Liver (tissue), 9 donors: Measurements from ENCODE around the gene DNTTIP2. TPM values are rescaled to one million over a fixed set of nuclear protein-coding genes. Genes with fewer than 3 reads are reported as not detected.

Experiments
- DNase-seq: peaks from one replicate; pipeline ENCODE4 v3.0.0-alpha.2; 2017; ENCODE audit warnings: low spot score
- H3K27ac ChIP-seq, 2 donors: one replicate each; pipeline ENCODE4 v1.7.0; 2013; ENCODE audit warnings: inconsistent platforms in 2 of 2, low read length in 2 of 2, control low read depth in 1 of 2, low read depth in 1 of 2, mild to moderate bottlenecking in 1 of 2
- H3K27me3 ChIP-seq, 4 donors: one replicate each; pipeline versions ENCODE4 v1.6.1 to v1.7.0; 2013; ENCODE audit warnings: low read length in 3 of 4, inconsistent platforms in 1 of 4, mild to moderate bottlenecking in 1 of 4, moderate library complexity in 1 of 4; ENCODE audit not compliant: control insufficient read depth in 4 of 4, insufficient read depth in 4 of 4
- H3K36me3 ChIP-seq, 4 donors: one replicate each; pipeline versions ENCODE4 v1.6.1 to v1.7.0; 2013; ENCODE audit warnings: low read length in 3 of 4, mild to moderate bottlenecking in 3 of 4, low read depth in 1 of 4, moderate library complexity in 1 of 4; ENCODE audit not compliant: control insufficient read depth in 4 of 4, insufficient read depth in 3 of 4
- H3K4me1 ChIP-seq, 4 donors: one replicate each; pipeline versions ENCODE4 v1.6.1 to v1.7.0; 2013; ENCODE audit warnings: low read length in 3 of 4, mild to moderate bottlenecking in 3 of 4, moderate library complexity in 1 of 4; ENCODE audit not compliant: control insufficient read depth in 4 of 4, insufficient read depth in 4 of 4
- H3K4me3 ChIP-seq, 3 donors: one replicate each; pipeline versions ENCODE4 v1.6.1 to v1.7.0; 2013; ENCODE audit warnings: low read length in 3 of 3, control low read depth in 1 of 3, low read depth in 1 of 3, mild to moderate bottlenecking in 1 of 3
- H3K9ac ChIP-seq, 2 donors: one replicate each; pipeline ENCODE4 v1.7.0; 2013; ENCODE audit warnings: low read length in 2 of 2, mild to moderate bottlenecking in 2 of 2, moderate library complexity in 2 of 2, control low read depth in 1 of 2, low read depth in 1 of 2
- H3K9me3 ChIP-seq, 4 donors: one replicate each; pipeline versions ENCODE4 v1.6.1 to v1.7.0; 2013; ENCODE audit warnings: low read length in 3 of 4; ENCODE audit not compliant: control insufficient read depth in 4 of 4
- ATF3 ChIP-seq: IDR thresholded peaks from 2 replicates; pipeline ENCODE4 v1.6.1; 2016; ENCODE audit warnings: antibody characterized with exemption
- CTCF ChIP-seq: fragments of 150-350 bp; IDR thresholded peaks from 2 replicates; pipeline ENCODE4 v1.5.1; 2017; ENCODE audit warnings: improper control_type of control experiment, low read depth, low read length; ENCODE audit not compliant: missing input control
- EGR1 ChIP-seq, 2 donors: IDR thresholded peaks; 2 replicates each; pipeline ENCODE4 v1.6.1; 2016 to 2018; ENCODE audit warnings: antibody characterized with exemption in 2 of 2, low read depth in 2 of 2
- FOXA1 ChIP-seq: IDR thresholded peaks from 2 replicates; pipeline ENCODE4 v1.6.1; 2016; ENCODE audit warnings: antibody characterized with exemption
- FOXA2 ChIP-seq: IDR thresholded peaks from 2 replicates; pipeline ENCODE4 v1.6.1; 2016; ENCODE audit warnings: antibody characterized with exemption
- GABPA ChIP-seq, 2 donors: IDR thresholded peaks in 1 of 2; conservative IDR thresholded peaks in 1 of 2; 2 replicates each; pipeline ENCODE4 v1.6.1; 2016; ENCODE audit warnings: antibody characterized with exemption in 2 of 2, mild to moderate bottlenecking in 1 of 2, moderate library complexity in 1 of 2
- HNF4A ChIP-seq, 2 donors: conservative IDR thresholded peaks; 2 replicates each; pipeline ENCODE4 v1.6.1; 2016; ENCODE audit warnings: antibody characterized with exemption in 2 of 2, mild to moderate bottlenecking in 2 of 2
- HNF4G ChIP-seq: IDR thresholded peaks from 2 replicates; pipeline ENCODE4 v1.6.1; 2016; ENCODE audit warnings: antibody characterized with exemption
- JUND ChIP-seq, 2 donors: IDR thresholded peaks; 2 replicates each; pipeline ENCODE4 v1.6.1; 2016; ENCODE audit warnings: antibody characterized with exemption in 2 of 2
- NR2F2 ChIP-seq: IDR thresholded peaks from 2 replicates; pipeline ENCODE4 v1.6.1; 2016; ENCODE audit warnings: antibody characterized with exemption
- RAD21 ChIP-seq, 2 donors: IDR thresholded peaks; 2 replicates each; pipeline ENCODE4 v1.6.1; 2016; ENCODE audit warnings: antibody characterized with exemption in 2 of 2, mild to moderate bottlenecking in 2 of 2
- REST ChIP-seq: IDR thresholded peaks from 2 replicates; pipeline ENCODE4 v1.6.1; 2016; ENCODE audit warnings: antibody characterized with exemption, mild to moderate bottlenecking
- RXRA ChIP-seq, 2 donors: IDR thresholded peaks; 2 replicates each; pipeline ENCODE4 v1.6.1; 2017 to 2018; ENCODE audit warnings: antibody characterized with exemption in 2 of 2, mild to moderate bottlenecking in 1 of 2
- SP1 ChIP-seq: IDR thresholded peaks from 2 replicates; pipeline ENCODE4 v1.6.1; 2018; ENCODE audit warnings: antibody characterized with exemption, mild to moderate bottlenecking
- TAF1 ChIP-seq: conservative IDR thresholded peaks from 2 replicates; pipeline ENCODE4 v1.6.1; 2016; ENCODE audit warnings: antibody characterized with exemption, mild to moderate bottlenecking
- YY1 ChIP-seq: IDR thresholded peaks from 2 replicates; pipeline ENCODE4 v1.6.1; 2016; ENCODE audit warnings: antibody characterized with exemption, mild to moderate bottlenecking
- ZBTB33 ChIP-seq: IDR thresholded peaks from 2 replicates; pipeline ENCODE4 v1.6.1; 2016; ENCODE audit warnings: antibody characterized with exemption
- WGBS: extraction: QIAGEN DNeasy Blood & Tissue Kit; methylation state at CpG from one replicate; pipeline ENCODE4 v1.1.7; 2013; 5-methylcytosine and 5-hydroxymethylcytosine counted together
- polyA plus RNA-seq, 2 donors: library from polyadenylated mRNA; stranded (reverse) in 1 of 2; unstranded in 1 of 2; fragments of 200-250 nt in 1 of 2; fragments of >200 nt in 1 of 2; fragmentation: Nextera tagmentation in 1 of 2; extraction: Ambion mirVana in 1 of 2; gene quantifications; one replicate each; pipeline versions ENCODE4 v1.2.1 to v1.2.3, GENCODE V29; 2013 to 2015
- total RNA-seq, 2 donors: library from RNA; depleted of rRNA; stranded (reverse); fragments of >200 nt; gene quantifications; one replicate each; pipeline ENCODE4 v1.2.3, GENCODE V29; 2014
- TF ChIP-seq, protein P1 (sequence below): IDR thresholded peaks from 2 replicates; pipeline ENCODE4 v1.6.1; 2016; ENCODE audit warnings: antibody characterized with exemption
- donor health status: healthy.
- donor health status: healthy.
- donor health status: healthy.
- donor health status: healthy.
- donor health status: healthy.

DNTTIP2 gene
- total and polyA plus RNA-seq, 4 donors, result 10.9 to 19.7 (median 13.4) TPM

- TF ChIP-seq ZBTB33, result peak; percentile 40
- peak; percentile 72 for TF ChIP-seq YY1
- no peak for TF ChIP-seq FOXA2
- no peak for TF ChIP-seq HNF4G
- TF ChIP-seq RXRA (IDR thresholded peaks at IDR 0.05), result peak; percentile 70 to 79
- peak; percentile 71 to 75 for TF ChIP-seq JUND (IDR thresholded peaks at IDR 0.05)
- TF ChIP-seq FOXA1, result no peak
- peak; percentile 63 for TF ChIP-seq ATF3
- TF ChIP-seq CTCF, result no peak
- no peak for TF ChIP-seq NR2F2
- TF ChIP-seq REST, result peak; percentile 61
- no peak for TF ChIP-seq EGR1 (IDR thresholded peaks at IDR 0.05; ENCODE audit: low read depth in 2 of 2)
- TF ChIP-seq RAD21 (IDR thresholded peaks at IDR 0.05), result peak; percentile 35 to 55
- TF ChIP-seq SP1, result peak; percentile 84
- TF ChIP-seq HNF4A (conservative IDR thresholded peaks at IDR 0.05), result peak; percentile 65 to 70
- no peak for TF ChIP-seq GABPA (IDR thresholded peaks at IDR 0.05 in 1 of 2, conservative IDR thresholded peaks at IDR 0.05 in 1 of 2)
- TF ChIP-seq TAF1, result no peak
- TF ChIP-seq, protein P1, sequence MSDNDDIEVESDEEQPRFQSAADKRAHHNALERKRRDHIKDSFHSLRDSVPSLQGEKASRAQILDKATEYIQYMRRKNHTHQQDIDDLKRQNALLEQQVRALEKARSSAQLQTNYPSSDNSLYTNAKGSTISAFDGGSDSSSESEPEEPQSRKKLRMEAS, result peak; percentile 54
- H3K36me3 ChIP-seq, result peaks cover 0 to 7% (median 3%) of the 10 kb centered on the region in 4 donors
- DNase-seq, result no peak
- peaks cover 1 to 42% (median 32%) of the 10 kb centered on the region in 4 donors for H3K4me1 ChIP-seq
- no peak overlapping the region for H3K4me3 ChIP-seq
- H3K9ac ChIP-seq, result peak overlapping the region; percentile 47 to 74
- no peaks in the 10 kb centered on the region for H3K9me3 ChIP-seq
- H3K27me3 ChIP-seq, result no peaks in the 10 kb centered on the region
- H3K27ac ChIP-seq, result peak overlapping the region; percentile 83 to 98
- WGBS, result 60% methylated on average over 2 of the region's 2 CpGs
Observed at GRCh38 chr1:93905734-93906133, 26.7 kb upstream of the DNTTIP2 start.
